OCI-LY3 (cell line): ENCODE measurements around the gene PHC1.

Source experiments
- CTCF ChIP-seq: fragments of 200-600, 300-600 bp; sonication (generic); IDR thresholded peaks from 2 replicates; pipeline ENCODE4 v1.5.1; 2014; ENCODE audit warnings: antibody characterized with exemption, low read length, low read depth
- EZH2phosphoT487 ChIP-seq: fragments of 200-600 bp; shearing (Covaris generic); IDR thresholded peaks from 2 replicates; pipeline ENCODE4 v1.6.1; 2018; ENCODE audit warnings: antibody characterized with exemption, mixed run types, low read depth

DNA sequence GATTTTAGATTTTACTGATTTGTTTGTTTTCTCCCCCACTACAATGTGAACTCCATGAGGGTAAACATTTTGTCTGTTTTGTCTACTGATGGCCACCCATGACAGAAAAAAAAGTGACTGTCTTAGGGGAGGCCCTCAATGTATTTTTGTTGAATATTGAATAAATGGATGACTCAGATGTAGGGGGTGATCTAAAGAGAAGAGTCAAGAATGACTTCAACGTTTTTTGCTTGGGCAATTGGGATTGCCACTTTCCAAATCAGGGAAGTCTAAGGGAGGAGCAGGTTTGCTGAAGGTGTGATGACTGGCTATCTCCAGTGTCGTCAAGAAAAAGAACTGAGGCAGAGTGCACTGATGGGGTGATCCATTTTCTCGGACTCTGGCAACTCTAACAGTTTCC is 10.7 kb upstream of the PHC1 start:
- TF ChIP-seq CTCF = no peak
- no peak for TF ChIP-seq EZH2phosphoT487
